GM21717 (cell line): Measurements from ENCODE around the gene SDF2L1.

Source experiments
- ATAC-seq: cut with Tn5 transposase; IDR thresholded peaks from one replicate; pipeline ENCODE4 v1.9.1; 2021; ENCODE audit warnings: mild to moderate bottlenecking, moderate library complexity; ENCODE audit not compliant: unreplicated experiment

SDF2L1 gene

DNA sequence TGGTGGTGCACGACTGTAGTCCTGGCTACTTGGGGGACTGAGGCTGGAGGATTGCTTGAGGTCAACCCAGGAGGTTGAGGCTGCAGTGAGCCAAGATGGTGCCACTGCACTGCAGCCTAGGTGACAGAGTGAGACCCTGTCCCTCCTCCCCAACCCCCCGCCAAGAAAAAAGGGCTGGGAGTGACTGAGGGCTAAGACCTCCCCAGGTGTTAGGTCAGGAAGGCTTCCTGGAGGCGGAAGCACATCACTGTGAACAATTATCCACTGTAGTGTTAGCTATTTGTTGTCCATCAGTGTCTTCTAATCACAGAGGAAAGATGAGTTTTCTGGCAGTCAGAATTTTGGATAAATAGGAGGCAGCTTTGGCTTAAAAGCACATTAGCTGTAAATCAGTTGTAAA, 21.1 kb upstream of the SDF2L1 start:
- no peak for ATAC-seq

DNA sequence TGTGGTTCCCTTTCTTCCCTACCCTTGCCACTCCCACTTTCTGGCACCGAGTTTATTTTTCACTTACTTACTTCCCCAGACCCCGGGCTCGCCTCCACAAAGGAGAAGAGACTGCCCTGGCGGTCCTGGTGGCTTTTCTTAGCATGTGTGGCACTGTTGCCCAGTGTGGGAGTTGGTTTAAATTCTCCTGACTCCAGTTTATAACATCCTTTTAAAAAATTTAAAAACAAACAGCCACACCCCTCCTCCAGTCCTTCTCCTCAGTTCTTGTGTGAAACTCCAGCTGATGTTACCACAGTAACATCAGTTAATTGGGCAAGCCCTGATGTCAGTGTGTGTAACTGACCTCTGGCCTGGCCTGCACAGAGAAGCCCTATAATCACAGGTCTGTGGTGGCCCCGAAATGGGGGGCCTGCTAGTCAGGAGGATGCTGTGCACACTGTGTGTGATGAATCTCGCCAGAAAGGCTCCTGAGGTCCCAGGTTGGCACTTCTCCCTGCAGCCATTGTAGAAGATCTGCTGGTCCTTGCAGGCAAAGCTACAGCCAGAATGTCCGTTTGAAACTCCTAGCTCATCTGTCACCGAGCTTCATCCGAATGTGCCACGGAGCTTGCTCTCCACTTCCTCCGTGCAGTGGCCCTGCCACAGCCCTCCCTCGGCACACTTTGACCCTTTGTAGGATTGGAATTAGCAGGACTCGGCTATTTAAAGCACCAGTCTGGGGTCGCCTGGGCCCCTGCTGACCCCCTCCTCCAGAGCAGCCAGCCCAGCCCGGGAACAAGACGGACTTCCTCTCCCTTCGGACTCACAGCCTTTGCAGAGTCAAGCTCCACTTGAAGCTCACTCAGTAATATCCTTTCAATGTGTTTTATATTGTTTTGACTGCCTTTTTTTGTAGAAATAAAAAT, 19.8 kb upstream of the SDF2L1 start:
- no peak for ATAC-seq

DNA sequence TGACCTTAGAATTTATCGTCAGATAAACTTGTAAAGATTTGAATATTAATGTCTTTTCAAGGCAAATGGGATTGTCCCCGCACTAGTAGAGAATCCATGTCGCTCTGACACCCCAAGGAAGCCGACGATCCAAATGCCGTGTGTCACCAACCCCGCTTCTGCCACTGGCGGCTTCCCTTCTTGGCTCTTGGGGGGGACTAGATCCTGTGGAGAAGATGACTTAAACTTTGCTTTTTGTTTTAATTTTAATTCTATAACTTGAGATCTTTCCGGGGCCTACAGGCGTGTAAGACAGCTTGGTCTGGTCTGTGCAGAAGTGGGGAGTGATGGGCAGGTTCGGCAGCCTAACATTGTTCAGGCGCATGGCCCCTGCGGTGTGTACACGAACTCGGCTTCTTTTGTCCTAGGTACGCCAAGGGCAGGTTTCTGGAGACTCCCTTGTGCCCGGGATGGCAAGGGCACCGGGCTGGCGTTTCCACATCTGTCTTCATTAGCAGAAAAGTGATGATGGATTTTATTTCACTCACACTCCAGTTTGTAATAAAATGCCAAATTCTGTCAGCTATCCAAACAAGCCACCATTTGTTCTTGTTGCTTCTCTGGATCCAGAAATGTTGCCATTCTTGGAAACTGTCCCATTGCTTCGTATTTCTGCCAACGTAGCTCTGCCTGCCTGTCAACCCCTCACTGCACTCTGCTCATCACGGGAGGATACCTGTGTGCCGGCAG, 19.0 kb upstream of the SDF2L1 start:
- ATAC-seq: no peak

DNA sequence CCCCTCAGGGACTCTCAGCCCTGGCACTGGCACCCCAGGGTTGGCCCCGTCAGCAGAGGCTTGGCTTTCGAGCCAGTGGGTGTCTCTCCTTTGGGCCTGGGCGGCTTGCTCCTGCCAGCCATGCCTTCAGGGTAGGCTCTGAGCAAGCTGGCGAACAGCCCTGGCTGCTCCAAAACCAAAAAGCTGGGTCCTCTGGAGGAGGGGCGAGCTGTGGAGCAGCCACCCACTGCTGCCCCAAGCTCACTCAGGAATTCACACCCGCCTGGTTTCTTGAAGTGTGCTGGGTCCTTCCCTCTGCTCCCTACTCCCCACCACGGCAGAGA, 18.5 kb upstream of the SDF2L1 start:
- no peak for ATAC-seq

DNA sequence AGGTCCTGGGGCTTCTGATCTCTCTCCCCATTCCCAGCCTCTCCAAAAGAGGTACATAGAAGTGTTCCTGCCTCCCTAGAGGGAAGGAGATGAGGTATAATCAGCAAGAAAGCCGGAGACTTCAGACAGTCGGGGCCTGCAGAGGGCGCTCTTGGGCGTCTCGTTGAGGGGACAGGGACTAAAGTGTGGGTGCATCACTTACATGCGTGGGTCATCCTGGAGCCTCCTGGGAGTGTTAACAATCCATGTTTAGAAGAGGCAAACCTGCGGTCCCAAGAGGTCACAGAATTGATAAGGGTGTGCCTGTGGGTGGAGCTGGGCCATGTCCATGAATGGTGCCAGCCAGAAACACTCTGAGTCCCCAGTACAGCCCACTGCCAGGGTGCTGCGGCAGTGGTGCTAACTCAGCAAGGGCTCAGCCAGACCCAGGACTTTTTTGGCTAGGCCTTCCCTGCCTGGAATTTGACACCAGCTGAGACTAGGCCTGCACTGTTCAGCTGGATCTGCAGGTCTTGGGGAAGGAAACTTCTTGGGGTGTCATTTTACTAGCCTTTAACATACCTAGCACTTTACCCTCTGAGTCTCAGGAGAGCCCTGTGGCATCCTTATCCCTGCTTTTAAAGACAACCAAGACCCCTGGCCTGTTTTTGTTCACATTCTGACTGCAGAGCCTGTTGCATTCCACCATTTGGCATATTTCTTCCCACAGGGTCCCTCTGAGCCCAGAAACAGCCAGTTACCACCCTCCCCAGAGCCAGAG, 17.8 kb upstream of the SDF2L1 start:
- ATAC-seq: no peak

DNA sequence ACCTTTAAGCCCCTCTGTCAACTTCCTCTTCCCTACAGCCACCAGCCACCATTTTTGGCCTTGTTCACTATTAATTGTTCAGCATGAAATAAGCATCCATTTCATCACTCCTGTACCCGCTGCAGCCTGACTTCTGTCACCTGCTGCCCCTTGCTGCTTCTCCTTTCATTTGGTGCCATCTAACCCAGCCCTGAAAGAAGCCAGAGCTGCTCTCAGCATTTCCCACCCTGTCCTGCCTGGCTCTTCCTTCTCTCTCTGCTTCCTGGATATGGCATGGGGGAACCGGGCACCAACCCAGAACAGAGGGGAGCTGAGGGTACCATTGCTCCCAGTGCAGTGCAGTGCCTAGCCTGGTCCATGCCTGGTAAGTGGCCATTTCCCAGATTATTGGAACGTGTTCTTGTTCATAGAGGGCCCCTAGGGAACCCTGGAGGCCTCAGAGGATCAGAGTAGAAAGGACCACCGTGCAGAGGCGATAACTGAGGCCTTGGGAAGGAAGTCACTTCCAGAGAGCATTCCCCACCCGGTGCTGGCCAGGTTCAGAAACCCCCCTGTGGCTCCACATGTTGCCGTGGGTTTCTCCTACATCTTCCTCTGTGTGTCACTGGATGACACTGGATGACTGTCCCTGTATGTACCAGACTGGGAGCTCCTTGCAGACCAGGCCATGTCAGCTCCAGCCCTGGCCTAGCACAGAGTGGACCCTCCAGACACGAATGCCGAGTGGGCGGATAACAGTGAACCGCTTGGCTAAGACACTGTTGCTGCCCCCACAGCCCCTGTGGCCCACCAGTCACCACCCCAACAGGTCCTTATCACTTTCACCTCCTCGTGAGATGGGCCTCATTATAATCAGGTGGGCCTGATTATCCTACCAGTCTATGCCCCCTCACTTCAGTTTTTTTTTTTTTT, 17.0 kb upstream of the SDF2L1 start:
- ATAC-seq: no peak

DNA sequence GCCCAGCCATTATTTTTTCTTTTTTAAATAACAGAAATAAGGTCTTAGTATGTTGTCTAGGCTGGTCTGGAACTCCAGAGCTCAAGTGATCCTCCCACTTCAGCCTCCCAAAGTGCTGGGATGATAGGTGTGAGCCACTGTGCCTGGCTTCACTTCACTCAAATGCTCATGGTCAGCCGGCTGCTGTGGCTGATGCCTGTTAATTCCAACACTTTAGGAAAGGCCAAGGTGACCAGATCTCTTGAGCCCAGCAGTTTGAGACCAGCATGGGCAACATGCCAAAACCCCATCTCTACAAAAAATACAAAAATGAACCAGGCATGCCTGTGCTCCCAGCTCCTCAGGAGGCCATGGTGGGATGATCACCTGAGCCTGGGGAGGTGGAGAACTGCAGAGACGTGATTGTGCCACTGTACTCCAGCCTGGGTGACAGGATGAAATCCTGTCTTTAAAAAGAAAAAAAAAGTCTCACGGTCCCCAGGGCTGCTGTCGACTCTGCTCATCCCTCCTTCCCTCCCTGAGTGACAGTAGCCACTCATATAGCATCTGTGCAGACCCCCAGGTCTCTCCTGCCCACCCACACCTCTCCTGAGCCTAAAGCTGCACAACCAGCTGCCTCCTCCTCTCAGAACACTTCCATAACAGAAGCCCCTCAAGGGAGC, 15.9 kb upstream of the SDF2L1 start:
- no peak for ATAC-seq

DNA sequence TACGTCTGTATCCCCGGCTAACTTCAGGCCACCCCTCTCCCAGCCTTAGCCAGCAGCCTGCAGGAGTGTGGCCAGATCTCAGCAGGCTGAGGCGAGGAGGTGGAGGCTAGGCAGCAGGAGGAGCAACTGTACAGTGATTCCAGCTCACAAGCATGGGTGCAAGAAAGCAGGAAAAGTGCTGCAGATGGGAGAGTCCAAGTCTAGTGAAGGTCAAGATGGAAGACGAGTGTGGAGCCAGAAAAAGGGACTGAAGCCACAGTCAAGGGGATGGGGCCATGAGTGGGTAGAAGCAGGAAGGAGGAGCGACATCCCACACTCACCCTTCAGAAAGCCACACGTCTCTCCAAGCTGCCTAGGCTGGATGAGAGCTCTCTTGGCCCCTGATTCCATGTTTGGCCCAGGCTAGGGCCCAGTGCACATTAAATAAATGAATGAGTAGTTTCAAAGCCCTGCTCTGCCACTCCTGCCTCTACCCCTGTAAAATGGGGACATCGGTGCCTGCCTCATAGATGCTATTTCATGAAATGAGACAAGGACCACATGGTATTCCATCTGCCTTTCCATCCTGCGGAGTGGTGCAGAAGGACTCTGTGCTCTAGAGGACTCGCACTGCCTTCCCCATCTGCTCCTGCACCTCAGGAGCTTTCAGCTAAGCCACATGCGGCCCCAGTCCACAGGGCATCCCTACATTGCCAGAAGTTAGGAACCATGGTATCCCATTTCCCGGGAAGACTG, 15.2 kb upstream of the SDF2L1 start:
- no peak for ATAC-seq

DNA sequence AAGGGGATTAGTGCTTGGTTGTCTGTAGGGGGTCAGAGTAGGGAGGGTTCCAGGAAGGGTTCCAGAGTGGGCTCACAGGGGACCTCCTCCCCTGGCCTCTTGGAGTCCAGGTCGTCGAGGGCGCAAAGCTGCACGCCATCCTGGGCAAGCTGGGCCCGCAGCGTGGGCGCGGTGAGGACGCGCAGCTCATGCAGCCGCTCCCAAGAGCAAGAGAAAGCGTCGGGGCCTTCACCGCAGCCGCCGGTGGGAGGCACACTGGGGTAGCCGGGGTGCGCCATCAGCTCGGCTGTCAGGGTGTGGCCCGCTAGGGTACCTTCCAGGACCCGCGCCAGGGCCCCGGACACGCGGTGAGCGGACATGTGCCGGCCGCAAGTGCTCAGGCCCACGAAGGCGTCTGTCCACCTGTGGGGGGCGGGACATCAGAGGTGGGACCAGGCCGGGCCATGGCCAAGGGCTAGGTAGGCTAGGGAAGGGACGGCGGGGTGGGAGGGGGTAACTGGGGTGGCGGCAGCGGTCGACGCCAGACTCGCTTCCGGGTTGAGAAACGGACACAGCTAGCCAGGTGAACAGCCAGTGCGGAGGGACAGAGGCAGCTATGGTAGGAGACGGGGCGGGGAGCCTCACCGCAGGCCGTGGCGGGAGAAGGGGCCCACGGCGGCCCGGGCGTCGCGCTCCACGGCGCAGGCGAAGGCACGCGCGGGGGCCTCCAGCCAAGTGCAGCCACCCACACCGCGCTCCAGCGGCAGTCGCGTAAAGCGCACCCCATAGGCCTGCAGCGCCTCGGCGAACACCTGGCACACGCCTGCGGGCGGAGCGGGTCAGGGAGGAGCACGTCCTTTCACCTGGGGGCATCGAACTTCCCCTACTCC, 13.5 kb upstream of the SDF2L1 start:
- ATAC-seq: no peak

DNA sequence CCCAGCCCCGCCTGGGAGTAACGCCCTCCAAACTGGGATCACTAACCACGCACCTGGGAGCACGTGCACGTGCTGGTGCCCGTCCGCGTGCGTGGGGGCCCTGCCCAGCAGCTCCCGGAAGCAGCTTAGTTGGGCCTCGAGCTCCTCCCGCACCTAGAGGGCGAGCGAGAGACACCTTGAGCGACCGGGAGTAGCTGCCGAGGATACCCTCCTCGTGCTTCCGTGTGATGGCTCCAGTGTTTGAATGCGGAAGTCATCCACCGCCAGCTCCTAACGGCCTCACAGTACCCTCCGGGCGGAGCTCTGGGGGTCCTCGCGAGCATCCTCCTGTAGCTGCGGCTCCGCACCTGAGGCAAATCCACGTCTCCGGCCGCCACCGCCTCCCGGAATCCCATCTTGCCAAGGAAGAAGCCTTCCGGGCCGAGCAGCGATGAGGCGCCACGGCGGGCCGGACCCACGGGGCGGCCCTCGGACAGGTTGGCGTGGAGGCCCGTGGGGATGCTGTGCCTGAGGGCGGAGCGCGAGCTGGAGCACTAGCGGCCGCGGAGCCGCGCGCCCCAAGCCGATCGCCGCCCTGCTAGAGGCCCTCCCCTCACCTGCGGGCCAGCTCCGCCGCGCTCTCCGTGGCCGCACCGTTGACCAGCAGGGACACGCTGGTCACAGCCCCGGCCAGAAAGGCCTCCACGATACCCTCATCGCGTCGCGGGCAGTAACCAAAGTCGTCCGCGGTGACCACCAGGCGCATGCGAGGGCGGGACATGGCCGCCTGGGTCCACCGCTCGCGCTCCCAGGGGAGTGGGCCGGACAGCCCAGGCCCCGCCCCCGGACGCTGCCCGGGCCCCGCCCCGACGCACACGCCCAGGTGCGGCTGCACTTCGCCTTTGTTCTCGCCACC, 12.6 kb upstream of the SDF2L1 start, which contains the start of gene YDJC:
YDJC (minus strand) TSS at position 768 of the 895 bp plus-strand sequence; CDS start at position 760, 8 bp downstream.
- ATAC-seq: peak; percentile 63

DNA sequence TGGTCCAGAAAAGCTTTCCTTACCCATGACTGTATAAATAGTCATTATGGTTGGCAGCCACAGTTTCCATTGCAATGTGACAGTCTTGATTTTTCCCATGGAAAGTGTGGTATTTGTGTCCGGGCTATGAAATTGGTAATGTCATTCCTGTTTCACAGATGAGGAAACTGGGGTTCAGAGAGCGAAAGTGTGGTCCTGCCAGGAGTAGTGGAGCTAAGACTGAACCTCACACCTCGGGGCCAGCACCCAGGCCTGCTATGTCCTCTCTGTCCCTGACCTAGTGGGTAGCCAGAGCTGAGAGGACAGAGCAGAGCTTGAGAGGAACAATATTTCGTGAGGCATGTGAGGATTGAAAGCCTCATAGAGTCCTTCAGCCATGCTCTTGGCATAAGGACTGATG, 11.1 kb upstream of the SDF2L1 start:
- ATAC-seq: no peak

DNA sequence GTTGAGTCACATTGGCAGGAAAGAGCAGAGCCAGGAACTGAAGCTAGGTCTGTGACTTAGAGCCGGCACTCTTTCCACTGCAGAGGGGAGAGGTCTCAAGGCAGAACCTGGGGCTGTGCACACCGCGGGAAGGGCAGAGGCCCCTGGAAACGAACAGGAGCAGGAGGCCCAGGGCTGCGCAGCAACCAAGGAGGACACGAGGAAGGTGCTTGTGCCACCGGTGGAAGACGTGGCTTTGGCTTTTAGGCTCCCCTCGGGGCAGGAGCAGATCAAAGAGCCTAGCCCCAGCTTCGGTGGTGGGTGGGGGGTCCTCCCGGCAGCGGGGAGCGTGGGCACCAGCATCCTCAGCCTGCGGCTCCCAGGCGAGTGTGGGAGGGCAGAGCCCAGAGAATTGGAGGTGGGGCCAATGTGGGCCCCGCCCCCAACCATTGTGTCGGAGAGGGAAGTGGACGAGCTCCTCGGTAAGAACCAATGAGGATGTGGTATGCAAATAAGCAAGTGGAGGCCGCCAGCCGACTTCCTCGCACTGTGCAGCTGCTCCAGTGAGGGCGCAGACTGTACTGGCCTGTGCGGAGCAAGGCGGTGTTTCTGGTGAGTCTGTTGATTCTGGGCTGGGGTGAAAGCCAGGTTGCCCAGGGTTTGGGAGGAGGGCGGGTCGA, 9.7 kb upstream of the SDF2L1 start, which contains the start of gene CCDC116:
CCDC116 (plus strand) TSS at position 524 of the 659 bp plus-strand sequence. CDS start 422 bp downstream, outside the sequence.
- ATAC-seq: no peak

DNA sequence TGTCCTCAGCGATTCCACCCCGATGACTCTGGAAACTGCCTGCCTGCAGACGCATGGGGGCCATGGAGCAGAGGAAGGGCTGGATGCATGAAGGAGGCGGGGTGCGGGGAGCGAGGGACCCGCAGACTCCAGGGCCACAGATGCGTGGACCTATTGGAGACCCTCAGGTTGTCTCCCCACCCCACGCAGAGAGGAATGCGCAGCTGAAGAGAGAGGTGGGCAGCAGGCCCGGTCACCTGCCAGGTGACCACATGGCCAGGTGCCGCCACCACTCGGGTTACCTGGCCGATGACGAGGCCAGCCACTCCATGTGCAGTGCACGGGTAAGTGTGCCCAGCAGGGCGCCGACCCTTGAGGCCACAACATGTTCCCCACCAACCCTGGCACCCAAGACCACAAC, 9.2 kb upstream of the SDF2L1 start:
- no peak for ATAC-seq

DNA sequence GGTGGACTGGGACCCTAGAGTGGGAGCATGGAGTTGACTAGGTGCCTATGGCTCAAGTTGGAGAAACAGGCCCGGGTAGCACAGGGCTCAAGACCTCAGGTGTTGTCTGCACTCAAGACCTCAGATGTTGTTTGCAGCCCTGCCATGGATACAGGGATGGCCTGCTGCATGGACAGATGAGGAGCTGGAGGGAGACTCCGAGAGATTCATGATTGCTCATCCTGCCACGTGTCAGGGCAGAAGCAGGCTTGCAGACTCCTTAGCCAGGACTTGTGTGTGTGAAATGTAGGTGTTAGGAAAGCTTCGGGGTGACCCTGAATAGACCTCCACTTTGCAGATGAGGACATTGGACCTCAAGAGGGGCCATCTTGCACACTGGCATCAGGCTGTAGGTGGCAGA, 8.6 kb upstream of the SDF2L1 start:
- ATAC-seq: no peak

DNA sequence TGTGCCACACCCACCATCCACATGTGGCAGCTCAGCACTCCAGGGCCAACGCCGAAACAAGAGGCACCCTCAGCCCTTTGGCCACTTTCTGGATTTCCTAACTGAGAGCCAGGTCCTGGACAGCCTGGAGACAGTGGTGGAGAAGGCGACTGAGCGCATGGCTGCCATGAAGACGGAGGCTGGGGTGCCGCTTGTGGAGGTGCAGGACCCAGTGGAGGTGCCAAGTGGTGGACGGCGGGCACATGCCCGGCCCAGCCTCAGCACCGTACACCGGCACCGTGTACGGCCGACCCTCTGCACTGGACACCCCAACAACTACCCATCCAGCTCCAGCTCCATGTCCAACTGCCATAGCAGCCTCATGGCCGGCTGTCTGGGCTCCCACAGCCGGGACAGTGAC, 8.0 kb upstream of the SDF2L1 start:
- ATAC-seq: no peak

DNA sequence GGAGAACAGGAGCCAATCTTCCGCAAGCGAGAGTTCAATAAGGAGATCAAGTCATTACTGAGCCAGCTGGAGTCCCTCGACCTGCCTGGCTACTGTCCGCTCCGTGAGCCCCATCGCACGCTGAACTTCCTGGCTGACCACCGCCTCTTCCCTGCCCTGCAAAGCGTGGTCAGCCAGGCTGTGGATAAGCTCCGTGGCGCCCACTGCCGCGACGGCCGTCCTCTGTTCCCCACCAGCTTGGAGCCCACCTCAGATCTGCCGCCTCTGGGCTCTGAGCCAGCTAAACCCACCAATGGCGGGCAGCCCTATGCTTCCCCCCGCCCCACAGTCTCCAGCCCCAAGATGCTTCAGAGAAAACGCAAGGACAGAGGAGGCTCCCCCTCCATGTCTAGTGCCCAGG, 7.3 kb upstream of the SDF2L1 start:
- no peak for ATAC-seq
